HEK293T (cell line): ENCODE data around the gene TMC4.

Experiments
- BHLHE40 ChIP-seq: fragments of 450-650 bp; IDR thresholded peaks from 2 replicates; pipeline ENCODE4 v1.6.1; 2016; ENCODE audit warnings: mild to moderate bottlenecking, moderate library complexity, borderline replicate concordance
- FOXA1 ChIP-seq: fragments of 450-650 bp; IDR thresholded peaks from 2 replicates; pipeline ENCODE4 v1.6.1; 2016; ENCODE audit warnings: mild to moderate bottlenecking
- FOXK2 ChIP-seq: fragments of 450-650 bp; IDR thresholded peaks from 2 replicates; pipeline ENCODE4 v1.6.1; 2016; ENCODE audit warnings: mild to moderate bottlenecking
- HDGF ChIP-seq: fragments of 450-650 bp; IDR thresholded peaks from 2 replicates; pipeline ENCODE4 v1.6.1; 2017; ENCODE audit warnings: antibody characterized with exemption, borderline replicate concordance
- L3MBTL2 ChIP-seq: fragments of 450-650 bp; conservative IDR thresholded peaks from 2 replicates; pipeline ENCODE4 v1.6.1; 2016; ENCODE audit warnings: mild to moderate bottlenecking
- LEF1 ChIP-seq: fragments of 450-650 bp; IDR thresholded peaks from 2 replicates; pipeline ENCODE4 v1.6.1; 2017; ENCODE audit warnings: mild to moderate bottlenecking, borderline replicate concordance
- SP1 ChIP-seq: fragments of 450-650 bp; IDR thresholded peaks from 2 replicates; pipeline ENCODE4 v1.6.1; 2017
- TARDBP ChIP-seq: fragments of 450-650 bp; IDR thresholded peaks from 2 replicates; pipeline ENCODE4 v1.6.1; 2016
- TF ChIP-seq, protein P1 (sequence below): fragments of 450-650 bp; IDR thresholded peaks from 2 replicates; pipeline ENCODE4 v1.6.1; 2016

DNA sequence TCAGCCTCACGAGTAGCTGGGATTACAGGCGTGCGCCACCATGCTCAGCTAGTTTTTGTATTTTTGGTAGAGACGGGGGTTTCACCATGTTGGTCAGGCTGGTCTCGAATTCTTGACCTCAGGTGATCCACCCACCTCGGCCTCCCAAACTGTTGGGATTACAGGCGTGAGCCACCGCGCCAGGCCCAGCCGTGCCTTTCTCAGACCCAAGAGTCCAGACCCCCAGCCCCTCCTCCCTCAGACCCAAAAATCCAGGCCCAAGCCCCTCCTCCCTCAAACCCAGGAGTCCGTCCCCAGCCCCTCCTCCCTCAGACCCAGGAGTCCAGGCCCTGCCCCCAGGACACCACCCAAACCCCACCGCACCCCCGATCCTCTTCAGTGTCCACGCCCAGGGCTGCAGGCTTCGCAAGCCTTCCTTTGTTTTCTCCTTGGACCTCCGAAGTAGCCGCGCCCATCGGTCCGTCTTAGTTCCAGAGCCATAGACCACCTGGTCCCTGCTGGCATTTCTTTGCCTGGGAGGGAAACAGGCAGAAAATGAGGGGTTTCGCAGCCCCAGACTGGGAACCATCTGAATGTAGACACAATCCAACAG is 3.7 kb downstream of the TMC4 start:
- TF ChIP-seq TARDBP, result no peak
- TF ChIP-seq L3MBTL2, result no peak
- TF ChIP-seq SP1, result no peak
- TF ChIP-seq FOXK2, result no peak
- no peak for TF ChIP-seq FOXA1
- TF ChIP-seq, protein P1, sequence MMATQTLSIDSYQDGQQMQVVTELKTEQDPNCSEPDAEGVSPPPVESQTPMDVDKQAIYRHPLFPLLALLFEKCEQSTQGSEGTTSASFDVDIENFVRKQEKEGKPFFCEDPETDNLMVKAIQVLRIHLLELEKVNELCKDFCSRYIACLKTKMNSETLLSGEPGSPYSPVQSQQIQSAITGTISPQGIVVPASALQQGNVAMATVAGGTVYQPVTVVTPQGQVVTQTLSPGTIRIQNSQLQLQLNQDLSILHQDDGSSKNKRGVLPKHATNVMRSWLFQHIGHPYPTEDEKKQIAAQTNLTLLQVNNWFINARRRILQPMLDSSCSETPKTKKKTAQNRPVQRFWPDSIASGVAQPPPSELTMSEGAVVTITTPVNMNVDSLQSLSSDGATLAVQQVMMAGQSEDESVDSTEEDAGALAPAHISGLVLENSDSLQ, result no peak
- no peak for TF ChIP-seq HDGF
- TF ChIP-seq BHLHE40, result no peak
- no peak for TF ChIP-seq LEF1
